ENCODE results near the gene CIT. TPM values are rescaled to one million over a fixed set of nuclear protein-coding genes. Genes with fewer than 3 reads are reported as not detected.

CIT gene
- polyA plus RNA-seq, 3 donors: 0.03 TPM; not detected in 2

- Histone ChIP-seq H3K27ac (ENCODE audit: low read depth in 1 of 2, low read length in 2 of 2) (no peak overlapping the region), H3K4me2 (replicated peaks; ENCODE audit: extremely low read depth, low read length, poor library complexity, severe bottlenecking) (no peak overlapping the region), H3K9ac (ENCODE audit: insufficient read depth, low read length, poor library complexity, severe bottlenecking) (no peak overlapping the region), H3K9me3 (replicated peaks in 1 of 2; ENCODE audit: control insufficient read depth in 1 of 2, insufficient read depth in 1 of 2, low read length in 2 of 2) (peaks cover 7 to 12% of the 10 kb centered on the region in 2 donors), H3K4me1 (ENCODE audit: control insufficient read depth in 1 of 2, insufficient read depth in 2 of 2, low read length in 2 of 2) (no peaks in the 10 kb centered on the region), H2AFZ (ENCODE audit: insufficient read depth, low read depth, low read length, poor library complexity, severe bottlenecking) (no peak overlapping the region), H3K36me3 (replicated peaks in 1 of 2; ENCODE audit: control insufficient read depth in 1 of 2, insufficient read depth in 2 of 2, low read length in 2 of 2) (no peaks in the 10 kb centered on the region), H3K79me2 (ENCODE audit: insufficient read depth, low read length) (no peaks in the 10 kb centered on the region), H3K27me3 (ENCODE audit: control insufficient read depth in 2 of 2, insufficient read depth in 2 of 2, low read length in 2 of 2) (no peaks in the 10 kb centered on the region), H4K20me1 (ENCODE audit: insufficient read depth, low read length) (no peaks in the 10 kb centered on the region), H3K4me3 (replicated peaks in 1 of 3; ENCODE audit: low read depth in 2 of 3, low read length in 3 of 3) (no peak overlapping the region)
- H3K36me3 Mint-ChIP-seq: no peaks in the 10 kb centered on the region
- TF ChIP-seq CTCF (IDR thresholded peaks at IDR 0.05): peak; percentile 91
- H3K27ac Mint-ChIP-seq: peak overlapping the region in 1 of 7 donors; percentile 14
- H3K27me3 Mint-ChIP-seq (ENCODE audit: low read depth in 3 of 3): peaks cover 0 to 3% (median 2%) of the 10 kb centered on the region in 3 donors
- H3K4me3 Mint-ChIP-seq: no peak overlapping the region
- intact Hi-C loops (cut with micrococcal nuclease): no loop called here
- no peak for DNase-seq
- 100% methylated on average over 1 of the region's 4 CpGs for WGBS (ENCODE audit: insufficient coverage)
- H3K9me3 Mint-ChIP-seq: peaks cover 4 to 19% (median 16%) of the 10 kb centered on the region in 7 donors
- peaks cover 2% of the 10 kb centered on the region for H3K4me1 Mint-ChIP-seq
These were observed 227.8 kb downstream of the CIT start for GRCh38 chr12:119649202-119649808.

- no peak for DNase-seq
- intact Hi-C loops (cut with micrococcal nuclease): no loop called here
These were observed 231.5 kb downstream of the CIT start for GRCh38 chr12:119645535-119646059.

More at GRCh38 chr12:119645535-119646059, 231.5 kb downstream of the CIT start:
- no peaks in the 10 kb centered on the region for H3K27me3 ChIP-seq (ENCODE audit: control insufficient read depth in 2 of 2, insufficient read depth in 2 of 2, low read length in 2 of 2)
- no peak overlapping the region for H3K4me3 Mint-ChIP-seq
- peaks cover 3 to 11% (median 5%) of the 10 kb centered on the region in 3 donors for H3K27me3 Mint-ChIP-seq (ENCODE audit: low read depth in 3 of 3)
- no peaks in the 10 kb centered on the region for H3K79me2 ChIP-seq (ENCODE audit: insufficient read depth, low read length)
- peaks cover 0 to 5% (median 3%) of the 10 kb centered on the region in 7 donors for H3K9me3 Mint-ChIP-seq
- no peak overlapping the region for H3K27ac ChIP-seq (ENCODE audit: low read depth in 1 of 2, low read length in 2 of 2)
- H4K20me1 ChIP-seq (ENCODE audit: insufficient read depth, low read length): no peaks in the 10 kb centered on the region
- H3K4me1 Mint-ChIP-seq: peaks cover 2% of the 10 kb centered on the region
- no peak overlapping the region for H3K4me2 ChIP-seq (replicated peaks; ENCODE audit: extremely low read depth, low read length, poor library complexity, severe bottlenecking)
- no peak for TF ChIP-seq CTCF (IDR thresholded peaks at IDR 0.05)
- WGBS (ENCODE audit: insufficient coverage): 98% methylated on average over 5 of the region's 7 CpGs
- H3K36me3 Mint-ChIP-seq: no peaks in the 10 kb centered on the region
- H3K9me3 ChIP-seq (replicated peaks in 1 of 2; ENCODE audit: control insufficient read depth in 1 of 2, insufficient read depth in 1 of 2, low read length in 2 of 2): no peaks in the 10 kb centered on the region
- H3K36me3 ChIP-seq (replicated peaks in 1 of 2; ENCODE audit: control insufficient read depth in 1 of 2, insufficient read depth in 2 of 2, low read length in 2 of 2): no peaks in the 10 kb centered on the region
- no peaks in the 10 kb centered on the region for H3K4me1 ChIP-seq (ENCODE audit: control insufficient read depth in 1 of 2, insufficient read depth in 2 of 2, low read length in 2 of 2)
- H2AFZ ChIP-seq (ENCODE audit: insufficient read depth, low read depth, low read length, poor library complexity, severe bottlenecking): no peak overlapping the region
- H3K9ac ChIP-seq (ENCODE audit: insufficient read depth, low read length, poor library complexity, severe bottlenecking): no peak overlapping the region
- H3K27ac Mint-ChIP-seq: no peak overlapping the region
- no peak overlapping the region for H3K4me3 ChIP-seq (replicated peaks in 1 of 3; ENCODE audit: low read depth in 2 of 3, low read length in 3 of 3)
